IPS-20b (cell line): ENCODE data around the gene TP53I3.
A peak's percentile ranks its signal among the peaks of the same experiment; 100 is the strongest.
"Not testable (repeated sequence)": the region's sequence is repeated elsewhere in the genome, so short reads cannot be mapped to it uniquely, and the experiment has no call there.

Experiments
- H3K27ac ChIP-seq: one replicate; pipeline ENCODE4 v1.5.1; 2013; ENCODE audit warnings: low read length
- H3K27me3 ChIP-seq: 2 replicates; pipeline ENCODE4 v1.6.1; 2013; ENCODE audit warnings: mild to moderate bottlenecking, low read length, inconsistent platforms; ENCODE audit not compliant: insufficient read depth
- H3K36me3 ChIP-seq: 2 replicates; pipeline ENCODE4 v1.6.1; 2013; ENCODE audit warnings: low read depth, mild to moderate bottlenecking, inconsistent platforms, low read length, moderate library complexity; ENCODE audit not compliant: insufficient read depth
- H3K4me1 ChIP-seq: 2 replicates; pipeline ENCODE4 v1.6.1; 2013; ENCODE audit warnings: mild to moderate bottlenecking, control low read depth, inconsistent platforms, low read length, moderate library complexity; ENCODE audit not compliant: insufficient read depth
- H3K4me3 ChIP-seq: 2 replicates; pipeline ENCODE4 v1.5.1; 2013; ENCODE audit warnings: mild to moderate bottlenecking, low read length, inconsistent platforms
- H3K9ac ChIP-seq: 2 replicates; pipeline ENCODE4 v1.6.1; 2013; ENCODE audit warnings: low read depth, mild to moderate bottlenecking, inconsistent platforms, low read length, moderate library complexity
- H3K9me3 ChIP-seq: 2 replicates; pipeline ENCODE4 v1.6.1; 2013; ENCODE audit warnings: mild to moderate bottlenecking, low read depth, low read length, inconsistent platforms; ENCODE audit not compliant: insufficient read depth

The TP53I3 gene

GRCh38 chr2:24093270-24093669, 8.6 kb upstream of the TP53I3 start:
- H3K4me1 ChIP-seq, H3K9ac ChIP-seq, H3K4me3 ChIP-seq, H3K27ac ChIP-seq, H3K9me3 ChIP-seq, H3K36me3 ChIP-seq, H3K27me3 ChIP-seq: not testable (repeated sequence)

GRCh38 chr2:24088821-24089359, 4.3 kb upstream of the TP53I3 start:
- Histone ChIP-seq H3K4me3 (no peak overlapping the region), H3K36me3 (no peaks in the 10 kb centered on the region), H3K27me3 (no peaks in the 10 kb centered on the region), H3K9ac (no peak overlapping the region), H3K4me1 (0 out of 2 replicates have a peak, but pooled peaks cover 4% of the 10 kb centered on the region), H3K9me3 (no peaks in the 10 kb centered on the region), H3K27ac (no peak overlapping the region)

- H3K4me1 ChIP-seq = 0 out of 2 replicates have a peak, but pooled peaks cover 4% of the 10 kb centered on the region
- H3K4me3 ChIP-seq = no peak overlapping the region
- H3K9me3 ChIP-seq = no peaks in the 10 kb centered on the region
- H3K9ac ChIP-seq = no peak overlapping the region
- peaks cover 10% of the 10 kb centered on the region; the same call in 1 of the 2 replicates for H3K36me3 ChIP-seq
- no peak overlapping the region for H3K27ac ChIP-seq
- no peaks in the 10 kb centered on the region for H3K27me3 ChIP-seq
Measured at GRCh38 chr2:24087032-24087431, 2.4 kb upstream of the TP53I3 start.

- H3K27me3 ChIP-seq = no peaks in the 10 kb centered on the region
- no peak overlapping the region for H3K4me3 ChIP-seq
- H3K36me3 ChIP-seq = peaks cover 16% of the 10 kb centered on the region; the same call in 1 of the 2 replicates
- no peaks in the 10 kb centered on the region for H3K9me3 ChIP-seq
- H3K4me1 ChIP-seq = 0 out of 2 replicates have a peak, but pooled peaks cover 4% of the 10 kb centered on the region
- H3K27ac ChIP-seq = no peak overlapping the region
- H3K9ac ChIP-seq = no peak overlapping the region
Measured at GRCh38 chr2:24086241-24086640, 1.6 kb upstream of the TP53I3 start.

- Histone ChIP-seq H3K27me3 (no peaks in the 10 kb centered on the region), H3K27ac (peak overlapping the region; percentile 80), H3K4me3 (peak overlapping the region; percentile 94), H3K9ac (peak overlapping the region; percentile 93), H3K36me3 (peaks cover 25% of the 10 kb centered on the region), H3K4me1 (0 out of 2 replicates have a peak, but pooled peaks cover 4% of the 10 kb centered on the region), H3K9me3 (no peaks in the 10 kb centered on the region)
Measured at GRCh38 chr2:24085200-24085489, 511 bp upstream of the TP53I3 start.

- Histone ChIP-seq H3K4me3 (peak overlapping the region; percentile 94), H3K4me1 (0 out of 2 replicates have a peak, but pooled peaks cover 4% of the 10 kb centered on the region), H3K27me3 (no peaks in the 10 kb centered on the region), H3K9me3 (no peaks in the 10 kb centered on the region), H3K9ac (peak overlapping the region; percentile 93), H3K27ac (peak overlapping the region; percentile 75), H3K36me3 (peaks cover 36% of the 10 kb centered on the region)
Measured at GRCh38 chr2:24083567-24084385, 858 bp downstream of the TP53I3 start.

GRCh38 chr2:24082787-24083566, 1.7 kb downstream of the TP53I3 start:
- Histone ChIP-seq H3K9ac (peak overlapping the region; percentile 93), H3K27ac (peak overlapping the region; percentile 75), H3K36me3 (peaks cover 39% of the 10 kb centered on the region), H3K4me1 (0 out of 2 replicates have a peak, but pooled peaks cover 4% of the 10 kb centered on the region), H3K9me3 (no peaks in the 10 kb centered on the region), H3K4me3 (peak overlapping the region; percentile 94), H3K27me3 (no peaks in the 10 kb centered on the region)

GRCh38 chr2:24080701-24081100, 3.9 kb downstream of the TP53I3 start:
- peaks cover 39% of the 10 kb centered on the region for H3K36me3 ChIP-seq
- no peaks in the 10 kb centered on the region for H3K27me3 ChIP-seq
- no peak overlapping the region for H3K4me3 ChIP-seq
- peaks cover 8% of the 10 kb centered on the region; the same call in 1 of the 2 replicates for H3K4me1 ChIP-seq
- H3K27ac ChIP-seq = no peak overlapping the region
- H3K9ac ChIP-seq = no peak overlapping the region
- no peaks in the 10 kb centered on the region for H3K9me3 ChIP-seq

GRCh38 chr2:24077879-24078278, 6.8 kb downstream of the TP53I3 start:
- Histone ChIP-seq H3K27me3 (no peaks in the 10 kb centered on the region), H3K4me3 (peak overlapping the region; percentile 96), H3K9me3 (no peaks in the 10 kb centered on the region), H3K9ac (peak overlapping the region; percentile 78; the same call in 1 of the 2 replicates), H3K4me1 (peaks cover 3% of the 10 kb centered on the region; the same call in 1 of the 2 replicates), H3K36me3 (peaks cover 49% of the 10 kb centered on the region), H3K27ac (no peak overlapping the region)

GRCh38 chr2:24077535-24077877, 7.1 kb downstream of the TP53I3 start:
- Histone ChIP-seq H3K27me3 (no peaks in the 10 kb centered on the region), H3K9ac (peak overlapping the region; percentile 78; the same call in 1 of the 2 replicates), H3K4me1 (peaks cover 3% of the 10 kb centered on the region; the same call in 1 of the 2 replicates), H3K36me3 (peaks cover 49% of the 10 kb centered on the region), H3K4me3 (peak overlapping the region; percentile 96), H3K27ac (no peak overlapping the region), H3K9me3 (no peaks in the 10 kb centered on the region)

- H3K36me3 ChIP-seq = peaks cover 48% of the 10 kb centered on the region
- no peaks in the 10 kb centered on the region for H3K9me3 ChIP-seq
- peak overlapping the region; percentile 96 for H3K4me3 ChIP-seq
- H3K27ac ChIP-seq = no peak overlapping the region
- peaks cover 3% of the 10 kb centered on the region; the same call in 1 of the 2 replicates for H3K4me1 ChIP-seq
- H3K9ac ChIP-seq = peak overlapping the region; percentile 78; the same call in 1 of the 2 replicates
- no peaks in the 10 kb centered on the region for H3K27me3 ChIP-seq
Measured at GRCh38 chr2:24076849-24077534, 7.6 kb downstream of the TP53I3 start.
